ENCODE data around the gene FUCA2. TPM values are rescaled to one million over a fixed set of nuclear protein-coding genes. Genes with fewer than 3 reads are reported as not detected.

Gene FUCA2, protein sequence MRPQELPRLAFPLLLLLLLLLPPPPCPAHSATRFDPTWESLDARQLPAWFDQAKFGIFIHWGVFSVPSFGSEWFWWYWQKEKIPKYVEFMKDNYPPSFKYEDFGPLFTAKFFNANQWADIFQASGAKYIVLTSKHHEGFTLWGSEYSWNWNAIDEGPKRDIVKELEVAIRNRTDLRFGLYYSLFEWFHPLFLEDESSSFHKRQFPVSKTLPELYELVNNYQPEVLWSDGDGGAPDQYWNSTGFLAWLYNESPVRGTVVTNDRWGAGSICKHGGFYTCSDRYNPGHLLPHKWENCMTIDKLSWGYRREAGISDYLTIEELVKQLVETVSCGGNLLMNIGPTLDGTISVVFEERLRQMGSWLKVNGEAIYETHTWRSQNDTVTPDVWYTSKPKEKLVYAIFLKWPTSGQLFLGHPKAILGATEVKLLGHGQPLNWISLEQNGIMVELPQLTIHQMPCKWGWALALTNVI
- 10 to 100 TPM; 63.4 to 82.4 (median 72.4) TPM for polyA plus RNA-seq (ENCODE audit: insufficient read length in 4 of 4)

DNA sequence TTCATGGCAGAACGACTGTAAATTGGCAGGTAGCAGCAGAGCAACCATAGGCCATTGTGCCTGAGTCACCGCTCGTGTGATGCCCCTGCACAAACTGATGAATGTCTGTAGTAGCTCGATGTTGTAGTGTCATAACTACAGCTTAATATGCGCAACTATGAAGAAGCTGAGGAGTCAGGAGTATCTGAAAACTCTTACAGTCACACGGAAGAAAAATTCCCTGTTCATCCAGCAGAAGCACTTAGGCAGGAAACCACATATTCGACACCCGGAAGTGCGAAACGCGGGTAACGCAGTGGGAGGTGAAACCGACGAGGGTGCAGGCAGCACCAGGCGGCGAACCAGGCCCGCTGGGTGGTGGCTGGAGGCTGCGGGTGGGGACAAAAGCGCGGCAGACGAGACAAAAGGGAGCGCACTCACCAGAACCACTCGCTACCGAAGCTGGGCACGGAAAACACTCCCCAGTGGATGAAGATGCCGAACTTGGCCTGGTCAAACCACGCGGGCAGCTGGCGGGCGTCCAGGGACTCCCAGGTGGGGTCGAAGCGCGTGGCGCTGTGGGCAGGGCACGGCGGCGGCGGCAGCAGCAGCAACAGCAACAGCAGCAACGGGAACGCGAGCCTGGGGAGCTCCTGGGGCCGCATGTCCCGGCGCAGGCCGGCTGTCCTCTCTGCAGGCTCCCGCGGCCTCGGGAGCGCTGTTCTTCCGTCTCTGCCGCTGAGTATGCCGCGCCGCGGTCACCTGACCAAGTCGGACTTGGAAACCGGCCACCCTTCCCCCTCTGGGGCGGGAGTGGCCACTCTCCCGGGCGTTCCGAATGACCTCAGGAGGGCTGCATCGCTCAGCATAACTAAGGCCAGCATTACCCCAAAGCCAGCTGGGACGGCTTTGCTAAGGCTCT lies at the start of gene FUCA2:
TSS of gene FUCA2 (minus strand) at position 730 of the 901 bp plus-strand sequence. CDS start at position 644, 86 bp downstream.
- peak; percentile 69 to 85 (median 80) for DNase-seq (ENCODE audit: low read depth in 4 of 4, low spot score in 3 of 4)

DNA sequence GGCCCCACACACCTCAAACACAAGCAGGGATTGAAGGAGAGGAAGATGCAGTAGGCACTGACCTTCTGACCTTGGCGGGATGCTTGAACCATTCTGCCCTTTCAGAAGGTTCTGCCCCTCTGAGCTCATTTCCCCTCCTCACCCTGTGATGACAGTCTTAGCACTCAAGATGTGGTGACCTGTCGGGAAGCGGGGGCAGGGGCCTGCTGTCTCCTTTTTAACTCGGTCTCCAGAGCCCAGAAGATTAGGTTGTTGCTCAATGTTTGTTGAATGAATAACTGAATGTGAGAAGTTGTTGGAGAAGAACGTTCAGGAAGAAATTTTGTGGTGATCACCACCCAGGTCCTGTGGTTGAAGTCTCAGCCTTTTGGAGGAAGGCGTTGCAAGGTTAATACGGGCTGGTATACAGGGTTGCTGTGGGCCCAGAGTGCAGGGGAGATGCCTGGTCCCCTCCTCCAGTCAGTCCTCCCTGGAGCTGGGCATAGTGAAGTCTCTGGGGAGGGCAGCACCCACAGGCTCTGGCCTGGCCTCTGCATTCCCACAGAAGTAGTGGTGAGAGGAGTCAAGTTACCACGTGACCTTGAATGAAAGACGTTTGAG lies 49.7 kb upstream of the FUCA2 start:
- DNase-seq (ENCODE audit: low read depth in 4 of 4, low spot score in 3 of 4) = no peak

DNA sequence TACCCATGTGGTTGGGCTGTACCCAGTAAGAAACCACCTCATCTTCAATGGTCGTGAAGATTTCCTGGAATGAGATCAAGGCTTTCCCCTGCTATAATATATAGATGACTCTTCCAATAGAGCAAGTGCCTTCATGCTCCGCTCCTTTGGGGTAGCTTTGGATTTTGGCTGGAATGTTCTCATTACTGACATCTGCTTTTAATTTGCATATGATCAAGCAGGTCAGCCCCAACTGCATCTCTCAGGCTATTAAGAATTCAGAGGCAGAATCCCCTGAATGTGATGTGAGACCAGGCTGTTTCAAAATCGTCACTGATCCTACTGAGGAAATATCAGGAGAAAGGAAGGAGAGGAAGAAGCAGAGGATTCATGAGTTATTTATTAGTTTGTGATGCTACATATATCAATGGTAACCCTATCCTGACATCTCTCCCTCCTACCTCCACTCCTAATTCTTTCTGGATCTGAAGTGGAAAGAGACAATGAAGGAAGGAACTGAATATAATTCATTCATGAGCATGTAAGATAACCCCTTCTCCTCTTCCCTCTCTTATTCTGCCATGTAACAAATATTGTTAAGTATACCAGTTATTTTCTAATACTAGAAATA lies 47.6 kb upstream of the FUCA2 start:
- no peak for DNase-seq (ENCODE audit: low read depth in 4 of 4, low spot score in 3 of 4)

DNA sequence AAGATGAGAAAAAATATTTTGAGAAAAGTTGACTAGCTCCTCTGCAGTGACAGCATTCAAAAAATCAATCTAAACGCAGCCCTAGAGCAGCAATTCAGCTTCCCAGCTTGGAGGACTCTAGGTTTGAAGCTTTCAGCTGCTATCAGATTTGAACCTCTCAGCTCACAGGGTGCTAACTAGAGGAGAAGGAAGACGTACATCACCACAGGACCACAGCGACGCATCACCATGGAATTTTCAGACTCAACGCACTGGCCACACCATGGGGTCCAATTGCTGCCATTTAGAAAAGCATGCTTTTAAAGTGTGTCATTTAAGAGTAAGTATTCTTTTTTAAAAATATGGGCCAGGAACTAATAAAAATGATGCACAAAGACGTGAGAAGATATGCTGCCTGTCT lies 45.0 kb upstream of the FUCA2 start:
- no peak for DNase-seq (ENCODE audit: low read depth in 4 of 4, low spot score in 3 of 4)

DNA sequence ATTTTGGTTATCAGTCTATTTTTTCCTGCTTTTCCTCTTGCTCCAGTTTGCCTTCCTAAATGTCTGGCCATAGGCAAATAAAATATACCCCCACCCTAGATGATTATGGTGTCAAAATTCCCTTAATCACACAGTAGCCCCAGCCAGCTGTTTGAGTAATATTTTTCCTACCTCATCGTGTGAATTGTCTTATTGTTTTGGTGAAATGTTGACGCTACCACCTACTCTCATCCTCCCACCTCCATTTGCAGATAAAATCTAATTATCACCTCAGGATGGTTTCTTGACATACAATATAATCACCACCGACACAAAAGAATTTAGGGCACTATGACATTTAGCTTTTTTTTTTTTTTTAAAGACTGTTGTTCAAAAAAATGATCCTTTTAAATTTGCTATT lies 44.1 kb upstream of the FUCA2 start:
- DNase-seq (ENCODE audit: low read depth in 4 of 4, low spot score in 3 of 4) = no peak

DNA sequence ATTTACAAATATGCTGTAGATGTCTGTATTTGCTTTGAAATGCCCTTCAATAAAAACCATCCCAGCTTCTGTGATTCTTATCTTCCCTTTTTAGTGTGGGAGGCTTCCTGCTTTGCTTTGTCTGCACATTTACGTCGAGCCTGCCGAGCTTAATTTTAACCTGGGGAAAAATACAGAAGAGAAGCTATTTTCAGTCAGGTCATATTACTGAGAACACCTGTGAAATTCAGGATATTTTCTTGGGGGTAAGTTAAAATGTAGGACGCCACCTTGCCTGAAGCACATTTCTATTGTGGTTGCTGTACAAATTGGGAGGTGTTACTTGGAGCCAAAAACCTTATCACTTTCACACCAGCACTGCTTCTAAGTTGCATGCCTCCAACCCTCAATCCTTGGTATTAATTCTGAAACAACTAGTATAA lies 43.6 kb upstream of the FUCA2 start:
- no peak for DNase-seq (ENCODE audit: low read depth in 4 of 4, low spot score in 3 of 4)

DNA sequence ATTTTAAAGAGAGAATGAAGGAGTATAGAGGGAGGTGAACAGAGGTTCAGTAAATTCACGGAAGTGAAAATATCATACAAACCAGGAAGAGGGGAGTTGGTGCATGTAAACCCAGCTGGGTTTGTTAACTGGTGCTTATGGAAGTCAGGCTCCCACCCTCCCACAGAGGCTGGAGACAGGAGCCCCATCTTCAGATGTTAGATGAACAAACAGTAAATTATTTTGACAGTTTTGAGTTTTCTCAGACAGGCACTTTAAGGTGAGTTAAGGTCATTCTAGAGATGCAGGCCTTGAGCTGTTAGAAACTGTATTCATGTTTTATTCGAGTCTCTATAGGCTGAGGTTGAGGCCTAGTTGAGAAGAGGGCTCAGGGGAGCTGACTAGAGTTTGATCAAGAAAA lies 41.8 kb upstream of the FUCA2 start:
- DNase-seq (ENCODE audit: low read depth in 4 of 4, low spot score in 3 of 4) = no peak

DNA sequence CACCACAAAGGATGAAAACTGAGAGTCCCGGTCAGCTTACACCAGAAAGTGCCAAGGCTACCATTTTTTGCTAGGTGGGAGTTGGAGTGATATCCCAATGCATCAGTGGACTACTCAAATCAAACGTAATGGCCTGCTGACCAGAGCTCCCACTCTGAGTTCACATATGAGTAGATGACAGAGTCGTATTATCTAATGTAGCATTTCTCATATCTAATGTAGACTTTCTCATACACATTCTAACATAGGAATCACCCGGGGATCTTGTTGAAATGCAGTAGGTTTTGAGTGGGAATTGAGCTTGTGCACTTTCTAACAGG lies 38.4 kb upstream of the FUCA2 start:
- no peak for DNase-seq (ENCODE audit: low read depth in 4 of 4, low spot score in 3 of 4)

DNA sequence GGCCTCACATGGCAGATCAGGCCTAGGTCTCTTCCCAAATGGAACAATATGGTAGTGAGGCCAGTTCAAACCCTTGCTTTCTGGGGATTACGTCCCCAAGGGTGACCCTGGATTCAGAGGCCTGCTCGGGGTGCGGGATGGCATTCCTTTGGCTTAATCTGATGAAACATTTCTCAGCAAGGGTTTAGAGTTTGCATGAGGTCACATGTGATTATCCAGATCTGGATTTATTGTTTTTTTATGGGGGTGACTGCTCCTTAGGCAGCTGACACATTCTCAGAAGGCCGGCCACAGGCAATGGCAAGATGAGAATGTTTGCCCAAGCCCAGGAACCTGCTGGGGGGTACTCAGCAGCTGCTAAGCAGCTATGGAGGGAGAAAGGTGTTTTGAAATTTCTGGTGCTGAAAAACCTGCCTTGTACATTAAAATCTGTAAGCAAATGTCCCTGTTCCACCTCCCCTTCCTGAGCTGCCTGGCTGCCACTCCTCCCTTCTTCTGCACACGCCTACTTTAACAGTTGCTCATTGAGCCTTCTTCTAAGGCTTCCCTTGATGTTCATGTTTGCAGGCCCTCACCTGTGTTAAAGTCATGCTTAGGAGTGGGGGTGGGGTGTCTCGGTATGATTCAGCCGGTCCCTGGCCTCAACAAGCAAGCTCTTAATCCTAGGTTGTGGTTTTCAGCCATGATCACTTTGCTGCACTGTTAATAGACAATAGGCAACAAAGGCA lies 37.9 kb upstream of the FUCA2 start:
- DNase-seq (ENCODE audit: low read depth in 4 of 4, low spot score in 3 of 4) = no peak

DNA sequence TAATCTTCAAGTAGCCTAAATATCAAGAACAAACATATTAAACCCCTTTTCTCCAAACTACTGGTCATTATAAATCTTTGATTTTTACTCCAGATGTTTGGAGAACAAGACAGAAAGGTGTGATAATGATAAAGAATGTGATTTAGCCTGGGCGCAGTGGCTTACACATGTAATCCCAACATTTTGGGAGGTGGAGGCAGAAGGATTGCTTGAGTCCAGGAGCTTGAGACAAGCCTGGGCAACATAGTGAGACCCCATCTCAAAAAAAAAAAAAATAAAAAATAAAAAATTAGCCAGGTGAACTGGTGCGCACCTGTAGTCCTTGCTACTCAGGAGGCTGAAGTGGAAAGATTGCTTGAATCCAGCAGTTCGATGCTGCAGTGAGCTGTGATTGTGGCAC lies 35.1 kb upstream of the FUCA2 start:
- no peak for DNase-seq (ENCODE audit: low read depth in 4 of 4, low spot score in 3 of 4)

DNA sequence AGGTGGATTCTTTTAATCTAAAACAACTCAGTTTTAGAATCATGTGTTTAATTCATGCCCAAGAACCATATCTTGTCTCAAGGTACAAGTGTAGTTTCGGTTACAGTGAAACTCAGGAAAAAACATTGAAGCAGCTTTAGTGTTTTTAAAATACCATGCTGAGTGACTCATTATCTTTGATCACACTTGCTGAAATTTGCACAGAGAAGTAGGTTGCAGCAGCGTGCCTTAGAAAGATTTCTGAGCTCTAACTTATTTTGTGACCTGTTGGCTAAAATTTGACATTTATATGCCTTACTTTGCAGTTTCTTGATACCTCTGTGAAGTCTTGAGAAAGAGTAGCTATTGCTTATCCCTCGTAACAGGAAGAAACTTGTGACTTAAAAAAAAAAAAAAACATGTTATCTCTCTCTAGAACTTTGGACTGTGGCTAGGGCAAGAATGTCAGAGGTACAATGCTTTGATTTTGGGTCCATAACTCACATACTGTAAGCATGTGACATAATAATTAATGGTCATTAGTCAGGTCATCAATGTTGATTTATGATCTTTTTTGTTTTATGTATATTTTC lies 34.5 kb upstream of the FUCA2 start:
- no peak for DNase-seq (ENCODE audit: low read depth in 4 of 4, low spot score in 3 of 4)

DNA sequence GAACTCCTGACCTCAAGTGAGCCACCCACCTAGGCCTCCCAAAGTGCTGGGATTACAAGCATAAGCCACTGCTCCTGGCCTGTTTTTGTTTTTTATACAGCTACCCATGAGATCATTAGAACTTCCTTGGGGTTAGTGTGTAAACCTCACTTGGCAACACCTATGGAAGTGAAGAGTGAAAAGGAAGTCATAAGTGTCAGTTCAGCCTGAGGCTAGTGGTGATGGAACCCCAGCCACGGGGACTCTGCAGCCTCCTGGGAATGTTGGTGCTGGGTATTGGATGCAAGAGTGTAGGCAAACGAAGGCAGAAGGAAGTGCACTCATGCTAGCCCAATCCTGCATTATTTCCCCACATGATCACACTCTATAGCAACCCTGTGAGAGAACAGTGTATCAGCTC lies 33.6 kb upstream of the FUCA2 start:
- DNase-seq (ENCODE audit: low read depth in 4 of 4, low spot score in 3 of 4) = no peak

DNA sequence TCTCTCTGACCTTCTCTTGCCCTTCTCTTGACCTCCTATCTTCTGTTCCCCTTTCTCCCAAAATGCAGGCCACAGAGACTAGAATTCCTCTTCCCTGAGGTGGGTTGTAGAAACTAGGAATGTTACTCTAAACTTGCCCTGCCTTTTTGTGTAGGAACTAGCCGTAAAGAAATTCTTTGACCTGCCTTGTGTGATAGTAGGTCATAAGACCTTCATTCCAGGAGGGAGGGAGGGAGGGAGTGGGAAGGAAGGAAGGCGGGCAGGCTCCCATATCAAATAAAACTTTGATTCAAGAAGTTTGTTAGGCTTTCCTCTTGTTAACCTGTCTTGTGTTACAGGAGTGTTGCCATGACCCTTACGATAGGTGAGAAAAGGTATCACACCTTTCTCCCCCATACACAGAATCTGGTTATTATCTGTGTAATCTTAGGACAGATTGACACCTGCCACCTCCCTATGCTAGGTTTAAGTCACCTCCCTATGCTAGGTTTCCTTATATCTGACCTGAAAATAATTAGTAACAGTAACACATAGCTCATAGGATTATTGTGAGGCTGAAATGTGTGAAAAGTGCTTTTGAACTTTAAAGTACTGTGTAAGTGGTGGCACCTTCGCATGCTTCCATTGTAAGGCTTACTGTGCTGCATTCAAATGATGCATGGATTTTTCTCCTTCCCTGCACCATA lies 32.6 kb upstream of the FUCA2 start:
- no peak for DNase-seq (ENCODE audit: low read depth in 4 of 4, low spot score in 3 of 4)

DNA sequence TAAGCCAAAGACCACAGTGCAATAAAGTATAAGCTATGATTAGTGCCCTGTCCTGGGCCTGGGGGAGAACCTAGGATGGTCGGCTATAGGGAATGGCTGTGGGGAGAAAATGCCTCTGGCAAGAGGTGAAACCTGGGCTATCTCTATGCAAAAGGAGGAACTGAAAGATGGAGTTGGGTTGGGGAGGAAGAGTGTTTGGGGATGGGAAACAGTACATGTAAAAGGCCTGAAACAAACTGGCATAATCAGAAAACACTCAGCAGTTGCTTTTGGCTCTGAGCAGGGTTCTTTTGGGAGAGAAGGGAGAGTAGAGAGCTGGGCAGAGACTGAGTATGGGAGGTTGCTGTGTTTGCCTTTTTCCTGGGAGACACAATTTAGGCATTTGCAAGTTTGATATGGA lies 31.9 kb upstream of the FUCA2 start:
- DNase-seq (ENCODE audit: low read depth in 4 of 4, low spot score in 3 of 4) = no peak

DNA sequence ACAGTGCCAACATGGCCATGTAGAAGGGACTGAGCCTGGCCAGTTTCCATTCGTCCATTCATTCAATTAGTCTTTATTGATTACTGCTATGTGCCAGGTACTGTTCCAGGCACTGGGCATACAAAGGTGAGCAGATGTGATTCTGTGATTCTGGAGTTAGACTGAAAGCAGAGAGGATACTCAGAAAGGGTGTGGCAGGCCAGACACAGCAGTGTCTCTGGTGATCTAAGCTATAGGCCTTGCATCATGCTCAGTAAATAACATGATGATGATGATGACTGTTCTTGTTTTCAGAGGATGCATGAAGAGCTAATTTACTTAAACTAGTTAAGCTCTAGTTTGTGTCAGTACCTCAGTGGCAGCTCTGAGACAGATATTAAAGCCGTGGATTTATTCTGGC lies 31.4 kb upstream of the FUCA2 start:
- no peak for DNase-seq (ENCODE audit: low read depth in 4 of 4, low spot score in 3 of 4)

DNA sequence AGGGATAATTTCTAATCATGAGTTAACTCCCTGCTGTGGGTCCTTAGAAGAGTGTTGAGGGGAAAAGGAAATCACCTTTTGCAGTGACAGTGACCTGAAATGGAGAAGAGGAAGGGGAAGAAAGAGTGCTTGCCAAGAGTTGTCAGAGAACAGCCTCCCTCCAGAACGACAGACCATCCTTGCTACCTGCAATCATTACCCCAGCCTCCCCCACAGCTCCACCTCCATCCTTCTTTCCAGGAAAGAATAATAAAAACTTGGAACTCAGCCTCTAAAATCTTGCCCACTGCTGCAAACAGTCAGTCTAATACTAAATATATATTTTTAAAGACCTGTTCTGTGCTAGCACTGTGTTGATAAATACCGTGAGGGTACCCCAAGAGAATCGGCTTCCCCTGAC lies 28.7 kb upstream of the FUCA2 start:
- no peak for DNase-seq (ENCODE audit: low read depth in 4 of 4, low spot score in 3 of 4)

DNA sequence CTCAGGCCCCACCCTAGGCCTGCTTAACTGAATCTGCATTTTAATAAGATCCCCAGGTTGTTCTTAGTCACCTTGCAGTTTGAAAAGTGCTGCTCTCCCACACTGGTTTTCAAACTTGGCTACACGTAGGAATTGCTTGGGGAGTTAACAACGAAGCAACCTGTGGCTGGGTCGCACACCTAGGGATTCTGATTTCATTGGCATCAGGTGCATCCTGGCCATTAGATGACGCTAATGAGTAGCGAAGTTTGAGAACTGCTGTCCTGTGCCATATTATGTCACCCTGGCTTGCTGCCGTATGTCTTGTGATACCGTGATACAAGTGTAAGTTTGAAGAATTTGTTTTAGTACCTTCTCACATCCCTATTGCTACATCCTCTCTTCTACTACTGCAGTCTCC lies 28.2 kb upstream of the FUCA2 start:
- no peak for DNase-seq (ENCODE audit: low read depth in 4 of 4, low spot score in 3 of 4)

DNA sequence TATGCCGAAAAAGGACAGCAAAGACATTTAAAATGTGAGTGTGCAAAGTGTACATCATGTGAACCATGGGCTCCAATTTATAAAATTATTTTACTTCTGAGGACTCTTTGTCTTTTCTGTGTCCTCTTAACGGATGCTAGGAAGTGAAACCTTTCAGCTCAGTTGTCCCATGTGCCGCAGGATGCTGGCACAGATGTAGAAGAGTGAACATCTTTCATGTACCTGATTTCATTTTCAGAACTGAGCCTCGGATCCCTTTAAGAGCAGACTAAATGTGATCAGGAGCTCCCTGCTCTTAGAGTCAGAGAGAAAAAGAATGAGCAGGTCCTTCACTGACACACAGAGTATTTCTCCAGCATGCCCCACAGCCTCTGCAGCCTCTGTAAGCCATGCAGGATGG lies 27.6 kb upstream of the FUCA2 start:
- no peak for DNase-seq (ENCODE audit: low read depth in 4 of 4, low spot score in 3 of 4)

DNA sequence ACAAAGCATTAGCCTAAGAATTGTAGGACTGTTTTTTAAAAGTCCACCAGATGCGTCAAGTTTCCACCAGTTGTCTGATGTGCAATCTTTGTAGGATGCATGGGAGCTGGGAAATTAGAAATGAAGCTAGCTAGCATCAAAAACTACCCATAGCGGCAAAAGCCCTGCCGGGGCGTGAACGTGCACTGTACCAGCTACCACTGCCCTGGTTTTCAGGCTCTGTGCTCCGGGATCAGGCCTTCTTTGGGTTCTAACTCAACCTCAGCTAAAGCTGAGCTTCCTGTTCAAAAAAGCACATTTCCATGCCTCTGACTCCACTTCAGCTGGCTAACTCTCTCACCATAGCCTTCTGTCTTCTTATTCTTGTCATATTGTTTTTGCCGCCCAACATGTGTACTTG lies 26.9 kb upstream of the FUCA2 start:
- no peak for DNase-seq (ENCODE audit: low read depth in 4 of 4, low spot score in 3 of 4)

Measured in right renal pelvis (tissue), 4 donors.